SH-SY5Y (cell line): ENCODE data around the gene HIVEP2.

ENCODE experiments used
- GATA2 ChIP-seq: IDR thresholded peaks from 2 replicates; pipeline ENCODE4 v1.6.1; 2011; ENCODE audit warnings: mild to moderate bottlenecking, low read depth, low read length
- GATA3 ChIP-seq: IDR thresholded peaks from 2 replicates; pipeline ENCODE4 v1.6.1; 2011; ENCODE audit warnings: low read depth, mild to moderate bottlenecking, low read length, moderate library complexity

DNA sequence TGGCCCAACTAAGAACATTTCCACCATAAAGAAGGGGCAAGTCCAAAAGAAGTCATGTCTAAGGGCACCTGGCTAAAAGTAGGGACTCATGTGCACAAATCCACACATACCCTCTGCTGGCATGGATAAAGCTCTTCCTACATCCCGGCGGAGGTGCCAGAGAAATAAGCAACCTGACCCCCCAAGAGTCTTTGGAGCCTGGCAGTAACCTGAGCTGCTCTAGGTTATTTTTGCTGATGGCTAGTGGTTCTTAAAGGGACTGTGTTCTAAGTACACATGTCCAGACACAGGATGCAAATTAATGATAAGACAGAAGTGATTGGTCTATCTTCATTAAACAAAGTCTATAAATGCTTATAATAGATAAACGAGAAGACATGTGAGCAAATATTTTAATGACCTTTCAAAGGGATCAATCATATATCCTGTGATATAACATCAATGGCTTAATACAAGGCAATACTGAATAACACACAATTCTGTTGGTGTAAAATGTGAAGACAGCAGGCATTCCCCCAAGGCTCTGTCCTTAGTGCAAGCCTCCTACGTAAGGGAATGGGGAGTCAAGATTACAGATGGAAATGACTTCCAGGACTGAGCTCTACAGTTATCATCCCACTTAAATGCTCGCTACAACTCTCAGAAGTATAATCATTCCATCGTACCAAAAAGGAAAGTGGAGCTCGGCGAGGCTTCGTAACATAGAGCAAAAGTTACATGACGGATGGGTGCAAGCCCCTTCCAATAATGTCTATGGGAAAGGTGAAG, 52.5 kb downstream of the HIVEP2 start:
- no peak for TF ChIP-seq GATA2
- TF ChIP-seq GATA3, result no peak
